ENCODE results near the gene TOP2B. TPM values are rescaled to one million over a fixed set of nuclear protein-coding genes. Genes with fewer than 3 reads are reported as not detected.

Gene TOP2B
- total RNA-seq, 1 donor from 2014 or later = 200 TPM

DNA sequence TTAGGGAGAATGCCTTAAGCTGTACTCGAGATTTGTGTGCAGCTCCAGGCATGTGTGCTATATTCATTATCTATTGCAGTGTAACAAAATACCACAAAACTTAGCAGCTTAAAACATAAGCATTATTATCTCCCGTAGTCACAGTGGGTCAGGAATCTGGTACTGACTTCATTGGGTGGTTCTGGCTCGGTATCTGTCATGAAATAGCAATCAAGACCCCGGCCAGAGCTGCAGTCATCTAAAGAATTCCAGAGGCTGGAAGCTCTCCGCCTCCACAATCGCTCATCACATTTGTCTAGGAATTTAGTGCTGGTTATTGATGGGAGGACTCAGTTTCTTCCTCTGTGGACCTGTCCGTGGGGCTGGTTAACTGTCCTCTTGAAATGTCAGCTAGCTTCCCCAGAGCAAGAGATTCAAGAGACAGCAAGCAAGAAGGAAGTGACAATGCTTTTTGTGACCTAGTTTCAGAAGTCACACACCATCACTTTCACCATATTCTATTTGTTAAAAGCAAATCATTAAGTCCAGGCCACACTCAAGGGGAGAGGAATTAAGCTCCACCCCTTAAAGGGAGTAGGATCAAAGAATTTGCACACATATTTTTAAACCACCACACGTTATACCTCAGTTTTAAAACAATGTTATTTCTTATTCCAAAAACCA is 76.1 kb downstream of the TOP2B start:
- peaks cover 22% of the 10 kb centered on the region for H3K36me3 Mint-ChIP-seq (ENCODE audit: insufficient read depth)
- H3K27me3 Mint-ChIP-seq = no peaks in the 10 kb centered on the region
- H3K4me3 Mint-ChIP-seq (ENCODE audit: low read depth) = no peak overlapping the region
- no peaks in the 10 kb centered on the region for H3K9me3 Mint-ChIP-seq (ENCODE audit: low read depth)
- TF ChIP-seq CTCF (IDR thresholded peaks at IDR 0.05; ENCODE audit: unreplicated experiment) = no peak
- no peak for DNase-seq (ENCODE audit: low spot score, unreplicated experiment)
- H3K27ac Mint-ChIP-seq = no peak overlapping the region
- H3K4me1 Mint-ChIP-seq (ENCODE audit: low read depth) = peaks cover 16% of the 10 kb centered on the region

DNA sequence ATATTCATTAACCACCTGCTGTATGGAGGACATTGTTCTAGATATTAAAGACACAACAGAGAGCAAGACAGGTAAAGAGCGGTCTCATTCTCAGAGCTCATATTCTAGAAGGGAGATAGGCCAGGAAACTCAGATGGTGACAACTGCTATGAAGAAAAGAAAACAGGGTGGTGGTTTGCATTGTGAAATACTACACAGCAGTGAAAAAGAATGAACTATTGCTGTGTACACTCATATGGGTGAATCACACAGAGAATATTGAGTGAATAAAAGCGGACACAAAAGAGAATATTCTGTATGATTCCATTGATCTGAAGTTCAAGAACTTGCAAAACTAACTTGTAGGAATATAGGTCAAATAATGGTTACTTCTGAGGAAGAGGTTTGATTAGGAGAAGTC is 76.7 kb downstream of the TOP2B start:
- peak overlapping the region; percentile 6 for H3K27ac Mint-ChIP-seq
- peaks cover 11% of the 10 kb centered on the region for H3K4me1 Mint-ChIP-seq (ENCODE audit: low read depth)
- no peaks in the 10 kb centered on the region for H3K27me3 Mint-ChIP-seq
- H3K36me3 Mint-ChIP-seq (ENCODE audit: insufficient read depth) = peaks cover 22% of the 10 kb centered on the region
- H3K4me3 Mint-ChIP-seq (ENCODE audit: low read depth) = no peak overlapping the region
- H3K9me3 Mint-ChIP-seq (ENCODE audit: low read depth) = no peaks in the 10 kb centered on the region
- TF ChIP-seq CTCF (IDR thresholded peaks at IDR 0.05; ENCODE audit: unreplicated experiment) = no peak
- DNase-seq (ENCODE audit: low spot score, unreplicated experiment) = no peak

GRCh38 chr3:25587526-25587925 is 77.2 kb downstream of the TOP2B start:
- Mint-ChIP-seq H3K27ac (peak overlapping the region; percentile 6), H3K9me3 (ENCODE audit: low read depth) (no peaks in the 10 kb centered on the region), H3K4me3 (ENCODE audit: low read depth) (no peak overlapping the region), H3K36me3 (ENCODE audit: insufficient read depth) (peaks cover 22% of the 10 kb centered on the region), H3K4me1 (ENCODE audit: low read depth) (peaks cover 10% of the 10 kb centered on the region), H3K27me3 (no peaks in the 10 kb centered on the region)
- no peak for TF ChIP-seq CTCF (IDR thresholded peaks at IDR 0.05; ENCODE audit: unreplicated experiment)
- DNase-seq (ENCODE audit: low spot score, unreplicated experiment) = no peak

DNA sequence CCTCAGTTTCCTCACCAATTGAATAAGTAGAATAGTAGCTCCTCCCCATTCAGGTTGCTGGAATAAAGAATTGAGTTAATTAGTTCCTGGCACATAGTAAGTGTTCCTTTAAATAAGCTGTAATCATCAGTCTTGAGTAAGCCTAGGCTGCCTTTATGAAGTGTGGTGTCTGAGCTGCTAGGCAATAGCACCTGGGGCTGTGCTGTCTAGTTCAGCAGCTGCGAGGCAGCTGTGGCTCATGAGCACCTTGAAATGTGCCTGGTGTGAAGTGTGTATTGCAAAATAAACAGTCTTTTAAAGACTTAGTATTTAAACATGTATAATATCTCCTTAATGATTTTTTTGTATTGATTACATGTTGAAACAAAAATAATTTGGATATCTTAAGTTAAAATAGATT is 77.6 kb downstream of the TOP2B start:
- Mint-ChIP-seq H3K27ac (no peak overlapping the region), H3K4me3 (ENCODE audit: low read depth) (no peak overlapping the region), H3K4me1 (ENCODE audit: low read depth) (peaks cover 11% of the 10 kb centered on the region), H3K36me3 (ENCODE audit: insufficient read depth) (peaks cover 22% of the 10 kb centered on the region), H3K27me3 (no peaks in the 10 kb centered on the region), H3K9me3 (ENCODE audit: low read depth) (no peaks in the 10 kb centered on the region)
- no peak for DNase-seq (ENCODE audit: low spot score, unreplicated experiment)
- no peak for TF ChIP-seq CTCF (IDR thresholded peaks at IDR 0.05; ENCODE audit: unreplicated experiment)

GRCh38 chr3:25586553-25586952 is 78.2 kb downstream of the TOP2B start:
- no peak for DNase-seq (ENCODE audit: low spot score, unreplicated experiment)
- Mint-ChIP-seq H3K27ac (peak overlapping the region; percentile 53), H3K4me1 (ENCODE audit: low read depth) (peaks cover 10% of the 10 kb centered on the region), H3K9me3 (ENCODE audit: low read depth) (no peaks in the 10 kb centered on the region), H3K27me3 (no peaks in the 10 kb centered on the region), H3K36me3 (ENCODE audit: insufficient read depth) (peaks cover 22% of the 10 kb centered on the region), H3K4me3 (ENCODE audit: low read depth) (no peak overlapping the region)
- TF ChIP-seq CTCF (IDR thresholded peaks at IDR 0.05; ENCODE audit: unreplicated experiment) = no peak
